SH-SY5Y (cell line): ENCODE measurements around the gene ACTL8.

Experiments used
- GATA2 ChIP-seq: IDR thresholded peaks from 2 replicates; pipeline ENCODE4 v1.6.1; 2011; ENCODE audit warnings: mild to moderate bottlenecking, low read depth, low read length
- GATA3 ChIP-seq: IDR thresholded peaks from 2 replicates; pipeline ENCODE4 v1.6.1; 2011; ENCODE audit warnings: low read depth, mild to moderate bottlenecking, low read length, moderate library complexity

DNA sequence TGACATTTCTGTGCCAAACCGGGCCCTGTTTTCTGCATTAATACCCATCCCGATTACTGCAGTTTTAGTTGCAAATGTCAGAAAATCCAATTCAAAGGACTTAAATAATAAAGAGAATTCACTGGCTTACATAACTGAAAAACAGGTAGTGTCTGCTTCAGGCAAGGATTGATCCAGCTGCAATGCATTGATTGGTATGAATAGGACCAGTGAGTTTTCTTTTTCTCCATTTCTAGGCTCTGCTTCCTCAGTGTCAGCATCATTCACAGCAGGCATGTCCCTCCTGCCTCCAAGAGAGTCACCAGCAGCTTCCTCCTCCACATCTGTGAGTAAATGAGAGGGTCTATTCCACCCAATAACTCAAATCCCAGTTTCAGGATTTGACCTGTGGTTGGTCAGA lies 33.7 kb upstream of the ACTL8 start:
- TF ChIP-seq GATA3: no peak
- no peak for TF ChIP-seq GATA2
